Heart right ventricle (tissue), 16 donors: ENCODE data around the gene SNRPD3. TPM values are rescaled to one million over a fixed set of nuclear protein-coding genes. Genes with fewer than 3 reads are reported as not detected.

Source experiments
- ATAC-seq, 8 donors: fragments of 200-7000 bp; cut with Tn5 transposase; one replicate each; pipeline ENCODE4 v1.9.1; 2020; ENCODE audit warnings: mild to moderate bottlenecking in 8 of 8, moderate library complexity in 8 of 8, moderate number of reproducible peaks in 1 of 8
- DNase-seq, 2 donors: peaks; one replicate each; pipeline ENCODE4 v3.0.0-alpha.2; 2020
- H3K27ac ChIP-seq, 10 donors: fragments of 200-600 bp; sonication (generic) in 2 of 10; one replicate each; pipeline versions ENCODE4 v1.5.0 to v1.8.0; 2020 to 2022; ENCODE audit warnings: mild to moderate bottlenecking in 3 of 10
- H3K27me3 ChIP-seq, 7 donors: fragments of 200-600 bp; one replicate each; pipeline ENCODE4 v1.8.0; 2021 to 2022; ENCODE audit warnings: mild to moderate bottlenecking in 2 of 7
- H3K36me3 ChIP-seq, 9 donors: fragments of 200-600 bp; sonication (generic) in 1 of 9; one replicate each; pipeline versions ENCODE4 v1.5.0 to v1.8.0; 2020 to 2022; ENCODE audit warnings: mild to moderate bottlenecking in 2 of 9
- H3K4me1 ChIP-seq, 9 donors: fragments of 200-600 bp; sonication (generic) in 1 of 9; one replicate each; pipeline versions ENCODE4 v1.5.0 to v1.8.0; 2020 to 2022; ENCODE audit warnings: mild to moderate bottlenecking in 4 of 9
- H3K4me3 ChIP-seq, 10 donors: fragments of 200-600 bp; sonication (generic) in 2 of 10; one replicate each; pipeline versions ENCODE4 v1.5.0 to v1.8.0; 2020 to 2022; ENCODE audit warnings: mild to moderate bottlenecking in 7 of 10, moderate library complexity in 2 of 10
- H3K9me3 ChIP-seq, 11 donors: fragments of 200-600 bp in 10 of 11; sonication (generic) in 2 of 11; one replicate each; pipeline versions ENCODE4 v1.5.0 to v1.8.0; 2013 to 2022; ENCODE audit warnings: mild to moderate bottlenecking in 2 of 11, control low read depth in 1 of 11, moderate library complexity in 1 of 11
- WGBS, 2 donors: extraction: QIAGEN DNeasy Blood & Tissue Kit; methylation state at CpG; one replicate each; pipeline ENCODE4 v1.1.7; 2013; ENCODE audit warnings: inconsistent platforms in 1 of 2; 5-methylcytosine and 5-hydroxymethylcytosine counted together
- intact Hi-C, 10 donors: fragments of 100-400 bp; cut with DNase I; formaldehyde crosslinking; loops; one replicate each; pipeline versions ENCODE4 v1.11.1 to v1.14.2; 2022
- polyA plus RNA-seq, 2 donors: library from polyadenylated mRNA; stranded (reverse); fragments of 200-250 nt; gene quantifications; one replicate each; pipeline ENCODE4 v1.2.3, GENCODE V29; 2013
- total RNA-seq, 10 donors: library from RNA; stranded (reverse); fragmentation: NEBNext Ultra II Directional in 3 of 10; extraction: Animal tissue kit (Norgen Biotek cat#: 25700) in 3 of 10; gene quantifications; one replicate each; pipeline versions ENCODE4 v1.2.1 to v1.2.4, GENCODE V29; 2021 to 2023
- TF ChIP-seq, protein P1 (sequence below), 9 donors: fragments of 200-600 bp; sonication (generic) in 2 of 9; IDR thresholded peaks; one replicate each; pipeline versions ENCODE4 v1.5.0 to v1.8.0; 2021 to 2022; ENCODE audit warnings: antibody characterized with exemption in 9 of 9, mild to moderate bottlenecking in 5 of 9, moderate library complexity in 1 of 9
- donor health status: Arrhythmogenic right ventricular cardiomyopathy.
- donor health status: ischemic (EF 13 %, LVEDD 7.1; RV severe dilation, severe dysfunction).
- donor health status: healthy with polysubstance abuse.
- donor health status: DM: no; HTN: yes; CAD: no.
- donor health status: DM: no; HTN: no; CAD: no.
- donor health status: ischemic (EF 25% LVEDD 6.9; RV normal size, moderate dysfunction).
- donor health status: ischemic (EF 25% LVEDD 5.7; RV mildly dilated, moderate dysfunction).
- donor health status: healthy.
- donor health status: DM: yes; HTN: yes; CAD: no.
- donor health status: Ischemic cardiomyopathy.
- donor health status: ischemic (EF 35%, LVEDD 5.7; RV mildly dilated, moderate dysfunction).
- donor health status: nonischemic (EF 11% LVEDD 7.7; RV severe dilation, severe dysfunction).
- donor health status: DM: yes; HTN: yes; CAD: no.
- donor health status: PGD.
- donor health status: ischemic (EF 29% LVEDD 5.4; RV normal size, mild dysfunction).
- donor health status: nonischemic (EF 23%, LVEDD 6.1; RV moderate dilation, normal function).

The SNRPD3 gene
- total and polyA plus RNA-seq, 12 donors: 47.3 to 127 (median 74.0) TPM

DNA sequence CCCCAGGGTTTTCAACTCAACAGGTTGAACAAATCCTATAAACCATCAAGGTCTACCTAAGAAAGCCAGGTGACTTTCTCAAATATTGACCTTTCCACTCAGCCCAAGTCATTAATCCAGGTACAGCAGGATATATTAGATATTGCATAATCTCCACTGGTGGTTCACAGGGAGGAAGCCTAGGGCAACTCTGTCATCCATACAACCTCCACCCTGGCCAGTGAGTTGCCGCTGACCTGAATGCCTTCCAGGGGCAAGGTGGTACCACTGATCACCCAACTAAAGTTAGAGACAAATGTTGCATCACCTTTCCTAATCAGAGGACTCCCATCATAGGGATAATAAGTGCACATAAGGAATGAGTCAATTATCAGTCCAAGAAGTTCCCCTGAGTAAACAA lies 23.7 kb upstream of the SNRPD3 start:
- DNase-seq (no peak), ATAC-seq (no peak)
- intact Hi-C loops: no loop called here
- TF ChIP-seq, protein P1, sequence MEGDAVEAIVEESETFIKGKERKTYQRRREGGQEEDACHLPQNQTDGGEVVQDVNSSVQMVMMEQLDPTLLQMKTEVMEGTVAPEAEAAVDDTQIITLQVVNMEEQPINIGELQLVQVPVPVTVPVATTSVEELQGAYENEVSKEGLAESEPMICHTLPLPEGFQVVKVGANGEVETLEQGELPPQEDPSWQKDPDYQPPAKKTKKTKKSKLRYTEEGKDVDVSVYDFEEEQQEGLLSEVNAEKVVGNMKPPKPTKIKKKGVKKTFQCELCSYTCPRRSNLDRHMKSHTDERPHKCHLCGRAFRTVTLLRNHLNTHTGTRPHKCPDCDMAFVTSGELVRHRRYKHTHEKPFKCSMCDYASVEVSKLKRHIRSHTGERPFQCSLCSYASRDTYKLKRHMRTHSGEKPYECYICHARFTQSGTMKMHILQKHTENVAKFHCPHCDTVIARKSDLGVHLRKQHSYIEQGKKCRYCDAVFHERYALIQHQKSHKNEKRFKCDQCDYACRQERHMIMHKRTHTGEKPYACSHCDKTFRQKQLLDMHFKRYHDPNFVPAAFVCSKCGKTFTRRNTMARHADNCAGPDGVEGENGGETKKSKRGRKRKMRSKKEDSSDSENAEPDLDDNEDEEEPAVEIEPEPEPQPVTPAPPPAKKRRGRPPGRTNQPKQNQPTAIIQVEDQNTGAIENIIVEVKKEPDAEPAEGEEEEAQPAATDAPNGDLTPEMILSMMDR (IDR thresholded peaks at IDR 0.05): no peak
- whole genome bisulfite sequencing, 2 donors: 94 to 100% methylated on average over 1 of the region's 1 CpG
- H3K4me3 ChIP-seq: no peak overlapping the region
- H3K27me3 ChIP-seq: no peaks in the 10 kb centered on the region
- no peak overlapping the region for H3K27ac ChIP-seq
- H3K4me1 ChIP-seq: peaks cover 0 to 4% (median 0%) of the 10 kb centered on the region in 9 donors
- no peaks in the 10 kb centered on the region for H3K36me3 ChIP-seq
- no peaks in the 10 kb centered on the region for H3K9me3 ChIP-seq

DNA sequence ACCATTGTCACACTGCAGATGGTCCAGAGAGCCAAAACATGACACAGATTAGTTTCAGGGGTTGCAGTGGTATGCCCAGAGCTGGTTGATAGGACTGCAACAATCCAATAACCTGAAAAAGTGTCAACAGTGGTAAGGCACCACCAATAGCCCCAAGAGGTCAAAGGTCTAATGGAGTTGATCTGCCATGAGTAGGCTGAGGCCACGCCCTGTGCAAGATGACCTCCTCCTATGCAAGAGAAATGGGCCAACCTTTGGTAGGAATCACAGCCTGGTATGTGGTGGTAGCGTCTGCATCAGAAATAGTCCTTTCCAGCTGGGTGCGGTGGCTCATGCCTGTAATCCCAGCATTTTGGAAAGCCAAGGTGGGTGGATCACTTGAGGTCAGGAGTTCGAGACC lies 20.5 kb upstream of the SNRPD3 start:
- DNase-seq (no peak), ATAC-seq (no peak)
- H3K27me3 ChIP-seq: no peaks in the 10 kb centered on the region
- no peak overlapping the region for H3K4me3 ChIP-seq
- peaks cover 0 to 30% (median 2%) of the 10 kb centered on the region in 9 donors for H3K36me3 ChIP-seq
- no peaks in the 10 kb centered on the region for H3K9me3 ChIP-seq
- intact Hi-C loops: no loop called here
- 96 to 97% methylated on average over 4 of the region's 4 CpGs for WGBS, 2 donors
- TF ChIP-seq, protein P1 (IDR thresholded peaks at IDR 0.05): no peak
- peaks cover 0 to 4% (median 0%) of the 10 kb centered on the region in 9 donors for H3K4me1 ChIP-seq
- H3K27ac ChIP-seq: no peak overlapping the region

DNA sequence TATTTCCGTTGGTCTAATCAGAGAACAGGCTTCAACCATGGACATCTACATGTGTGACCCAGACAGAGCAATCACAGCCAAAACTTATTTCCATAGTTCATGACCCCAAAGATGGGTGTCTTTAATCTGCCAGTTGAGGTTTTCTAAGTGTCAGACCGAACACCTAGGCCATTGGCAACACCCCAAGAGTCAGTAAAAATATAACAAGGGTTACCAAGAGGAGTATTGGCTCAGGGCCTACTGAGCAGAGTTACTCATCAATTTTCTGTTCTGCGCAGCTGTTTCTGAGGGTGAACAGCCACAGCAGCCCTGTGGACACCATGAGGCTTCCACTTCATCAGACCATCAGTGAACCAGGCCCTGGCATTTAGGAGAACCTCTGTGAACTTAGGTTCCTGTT lies 19.7 kb upstream of the SNRPD3 start:
- H3K4me3 ChIP-seq: no peak overlapping the region
- TF ChIP-seq, protein P1 (IDR thresholded peaks at IDR 0.05): no peak
- no peaks in the 10 kb centered on the region for H3K27me3 ChIP-seq
- WGBS, 2 donors: 81 to 84% methylated on average over 3 of the region's 3 CpGs
- no peak for DNase-seq
- no peak overlapping the region for H3K27ac ChIP-seq
- peaks cover 0 to 38% (median 8%) of the 10 kb centered on the region in 9 donors for H3K36me3 ChIP-seq
- peaks cover 0 to 8% (median 0%) of the 10 kb centered on the region in 9 donors for H3K4me1 ChIP-seq
- intact Hi-C loops: no loop called here
- ATAC-seq: peak in 1 of 8 donors; percentile 31
- no peaks in the 10 kb centered on the region for H3K9me3 ChIP-seq

DNA sequence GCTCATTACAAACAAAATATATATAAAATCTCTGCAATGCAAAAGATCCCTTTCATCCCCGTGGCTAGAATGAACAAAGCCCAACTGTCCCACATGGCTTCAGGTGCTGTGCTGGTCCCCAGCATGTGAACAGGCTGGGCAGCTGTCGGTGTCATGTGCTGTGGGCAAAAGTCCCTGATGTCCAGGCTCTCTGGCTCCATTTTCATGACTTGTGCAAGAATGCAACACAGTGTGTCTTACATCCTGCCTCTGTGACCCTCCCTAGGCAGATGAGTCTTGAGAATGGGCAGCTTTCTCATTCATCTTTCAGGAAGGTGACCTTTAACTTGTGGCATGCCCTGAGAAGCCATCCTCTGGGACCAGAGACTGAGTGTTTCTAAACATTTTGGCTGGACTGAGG lies 15.3 kb upstream of the SNRPD3 start:
- intact Hi-C loops: no loop called here
- Histone ChIP-seq H3K36me3 (peaks cover 6 to 78% (median 32%) of the 10 kb centered on the region in 9 donors), H3K9me3 (no peaks in the 10 kb centered on the region), H3K4me3 (no peak overlapping the region), H3K27ac (no peak overlapping the region), H3K4me1 (peaks cover 3 to 46% (median 33%) of the 10 kb centered on the region in 9 donors), H3K27me3 (no peaks in the 10 kb centered on the region)
- 82 to 88% methylated on average over 2 of the region's 2 CpGs for WGBS, 2 donors
- TF ChIP-seq, protein P1 (IDR thresholded peaks at IDR 0.05): no peak
- DNase-seq: no peak
- no peak for ATAC-seq
